NCI-H774 (cell line): ENCODE data around the gene GLI2.

ENCODE experiments used
- DNase-seq: peaks from one replicate; lab custom pipeline; 2025; lab: John Stamatoyannopoulos, UW

GLI2 gene

DNA sequence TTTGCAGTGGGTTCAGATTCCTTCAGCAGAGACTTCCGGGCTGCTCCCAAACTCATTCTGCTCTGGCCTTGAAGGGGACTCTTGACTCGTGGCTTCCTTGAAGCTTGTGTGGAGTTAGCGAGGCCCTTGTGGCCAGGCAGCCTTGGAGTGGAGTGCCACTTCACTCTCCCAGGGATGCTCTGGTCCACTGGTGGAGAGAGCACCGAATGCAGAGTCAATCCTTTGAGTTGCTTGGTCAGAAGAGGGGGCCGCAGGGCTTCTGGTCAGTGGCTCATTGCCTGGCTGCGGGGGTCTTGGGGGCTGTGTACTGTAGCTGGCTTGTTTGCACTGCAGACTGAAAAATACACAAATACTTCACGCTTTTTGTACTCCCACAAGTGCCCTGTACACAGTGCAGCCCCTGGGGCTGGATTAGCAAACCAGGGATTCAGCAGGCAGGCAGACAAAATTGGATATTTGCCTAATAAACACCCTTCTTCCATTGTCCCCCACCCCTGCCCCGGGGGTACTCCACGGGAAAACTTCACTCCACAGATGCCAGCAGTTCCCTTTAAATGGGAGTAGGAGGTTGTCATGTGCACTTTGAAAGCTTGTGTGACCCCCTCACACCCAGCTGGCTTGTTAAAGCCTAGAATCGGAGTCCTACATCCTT lies 3.2 kb downstream of the GLI2 start:
- DNase-seq, result no peak

DNA sequence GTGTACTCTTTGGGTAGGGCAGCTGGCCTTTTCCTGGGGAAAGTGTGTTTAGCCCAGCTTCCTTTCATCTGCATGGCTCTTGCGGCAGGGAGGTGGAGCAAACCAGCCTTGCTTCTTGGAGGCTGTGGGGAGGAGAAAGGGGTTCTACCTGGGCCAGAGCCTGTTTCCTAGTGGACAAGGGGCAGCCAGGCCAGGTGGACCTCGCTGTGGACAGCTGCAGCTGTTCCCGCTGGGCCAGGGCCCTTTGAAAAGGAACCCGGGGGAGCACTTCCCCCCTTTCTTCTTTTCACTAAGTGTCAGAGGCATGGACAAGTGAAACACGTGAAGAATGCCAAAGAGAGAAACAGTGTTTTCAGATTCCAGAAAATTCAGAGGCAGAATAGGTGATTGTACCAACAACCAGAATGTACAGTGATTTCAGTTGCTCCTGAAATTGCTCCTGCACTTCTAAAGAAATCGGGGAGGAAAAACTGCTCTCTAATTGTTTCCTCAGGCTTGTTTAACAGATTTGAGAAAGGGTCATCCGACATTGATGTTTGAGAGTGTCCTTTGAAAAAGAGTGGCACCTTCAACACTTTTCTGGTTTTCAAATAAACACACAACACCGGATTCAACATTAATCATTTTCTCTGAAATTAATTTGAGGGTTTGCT lies 3.9 kb downstream of the GLI2 start:
- DNase-seq, result no peak

DNA sequence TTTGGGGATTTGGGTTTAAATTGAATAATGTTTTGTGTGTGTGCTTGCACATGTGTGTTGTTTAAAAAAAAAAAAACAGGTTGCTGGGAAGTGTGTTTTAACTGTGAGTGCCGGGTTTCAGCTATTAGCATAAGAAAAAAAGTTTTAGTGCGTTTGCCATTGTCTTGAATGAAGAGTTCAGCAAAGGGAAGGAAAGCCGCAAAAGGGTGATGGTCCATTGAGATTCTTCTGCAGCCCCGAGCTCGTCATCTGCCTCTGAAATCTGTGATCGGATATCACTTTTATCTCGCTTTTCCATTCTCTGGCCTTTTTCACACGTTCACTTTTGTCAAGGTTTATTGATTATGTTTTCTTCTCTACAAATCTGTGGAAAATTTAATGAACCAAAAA lies 4.7 kb downstream of the GLI2 start:
- no peak for DNase-seq

DNA sequence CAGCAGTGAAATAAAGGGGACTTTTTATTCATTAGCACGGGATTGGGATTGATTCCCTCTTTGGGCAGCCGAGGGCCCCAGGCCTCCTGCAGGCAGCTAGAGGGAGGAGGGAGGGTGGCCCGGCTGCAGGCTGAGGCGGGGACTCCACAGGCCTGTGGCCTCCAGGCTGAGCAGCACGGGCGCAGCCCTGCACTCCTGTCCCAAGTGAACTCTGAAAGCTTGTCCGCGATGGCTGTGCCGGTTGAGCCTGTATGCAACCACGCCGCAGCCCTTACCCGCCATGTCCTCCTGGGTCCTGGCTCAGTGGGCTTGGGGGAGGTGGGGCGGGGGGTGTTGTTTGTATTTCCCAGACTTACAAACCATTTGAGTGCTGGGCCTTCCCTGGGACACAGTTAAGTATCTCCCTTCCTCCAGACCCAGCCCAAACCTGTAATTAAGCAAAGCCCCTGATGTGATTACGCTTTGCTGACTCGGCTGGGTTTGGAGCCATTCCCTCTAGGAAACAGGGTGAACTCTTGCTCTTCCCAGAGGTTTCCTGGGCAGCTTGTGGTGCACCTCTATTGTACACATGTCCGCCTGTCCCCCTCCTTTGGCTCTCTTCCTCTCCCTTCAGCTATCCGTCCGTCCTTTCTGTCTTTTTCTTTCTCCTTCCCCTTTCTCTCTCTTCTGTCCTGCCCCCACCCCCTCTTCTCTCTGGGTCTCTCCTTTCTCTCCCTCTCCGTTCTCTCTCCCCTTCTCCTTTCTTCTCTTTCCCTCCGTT lies 5.3 kb downstream of the GLI2 start:
- DNase-seq, result no peak

GRCh38 chr2:120741571-120742561 lies 6.2 kb downstream of the GLI2 start:
- no peak for DNase-seq

DNA sequence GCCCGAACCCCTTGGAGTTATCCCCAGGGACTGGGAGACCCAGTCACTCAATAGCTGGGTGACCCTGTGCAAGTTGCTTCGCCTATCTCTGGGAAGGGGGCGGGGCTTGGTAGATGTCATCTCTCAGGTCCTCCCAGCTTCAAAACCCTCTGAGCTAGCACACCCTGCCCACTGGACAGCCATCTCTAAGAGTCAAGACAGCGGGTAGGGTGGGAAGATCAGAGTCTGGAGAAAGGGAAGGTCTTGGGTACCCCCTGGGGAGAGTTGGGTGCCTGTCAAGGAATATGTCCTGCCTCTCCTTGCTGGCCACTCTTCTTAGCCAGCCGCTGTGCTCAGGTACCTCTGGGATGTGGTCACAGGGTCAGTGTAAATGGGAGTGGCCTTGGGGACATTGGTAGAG lies 8.0 kb downstream of the GLI2 start:
- no peak for DNase-seq

DNA sequence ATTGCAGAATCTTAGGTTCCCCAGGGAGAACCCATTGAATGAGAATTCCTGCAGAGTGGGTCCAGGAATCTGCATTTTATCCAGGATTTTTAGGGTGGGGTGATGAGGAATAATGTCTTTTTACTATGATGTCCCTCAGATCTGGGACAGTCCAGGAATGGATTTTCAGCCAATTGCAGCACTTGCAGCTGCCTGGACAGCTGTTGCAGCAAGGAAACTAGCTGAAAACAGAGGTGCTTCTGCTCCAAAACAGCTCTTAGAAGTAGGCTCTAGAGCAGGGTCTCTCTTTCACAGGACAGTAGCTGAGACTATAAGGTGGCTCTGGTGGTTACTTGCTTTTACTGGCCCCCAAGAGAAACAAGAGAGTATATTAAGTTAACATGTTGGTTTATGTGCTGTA lies 9.1 kb downstream of the GLI2 start:
- DNase-seq, result no peak

- no peak for DNase-seq
Measured at GRCh38 chr2:120745420-120746111, 9.9 kb downstream of the GLI2 start.

DNA sequence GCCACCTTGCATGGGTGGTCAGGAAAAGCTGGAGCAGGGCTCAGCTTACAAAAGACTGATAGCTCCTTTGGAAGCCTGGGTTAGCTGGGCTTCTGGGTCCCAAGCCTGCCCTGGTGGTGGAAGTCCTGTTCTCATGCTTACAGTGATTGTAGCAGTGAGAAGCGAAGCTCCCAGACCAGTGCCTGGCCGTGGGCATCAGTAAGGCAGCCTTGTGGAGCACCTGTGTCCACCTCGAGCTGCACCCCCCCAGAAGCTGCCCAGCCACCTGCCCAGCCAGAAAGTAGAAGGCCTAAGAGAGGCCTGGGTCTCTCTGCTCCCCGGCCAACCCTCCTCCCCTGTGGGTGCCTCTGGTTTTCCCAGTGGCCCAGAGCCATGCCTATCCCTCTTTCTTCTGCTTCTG lies 10.5 kb downstream of the GLI2 start:
- DNase-seq, result no peak

DNA sequence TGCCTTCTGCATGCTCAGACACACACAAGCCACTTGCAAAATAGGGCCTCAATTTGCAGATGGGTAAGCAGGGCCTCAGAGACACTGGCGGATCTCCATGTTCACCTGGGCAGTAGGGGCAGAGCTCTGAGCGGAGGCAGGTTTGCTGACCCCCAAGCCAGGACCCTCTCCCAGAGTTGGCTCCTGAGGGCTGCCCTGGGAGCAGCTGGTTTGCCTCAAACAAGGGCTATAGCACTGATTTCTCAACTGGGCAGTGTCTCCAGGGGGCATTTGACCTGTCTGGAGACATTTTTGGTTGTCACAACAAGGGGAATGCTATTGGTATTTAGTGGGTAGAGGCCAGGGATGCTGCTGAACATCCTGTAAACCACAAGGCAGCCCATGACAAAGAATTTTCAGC lies 11.6 kb downstream of the GLI2 start:
- DNase-seq, result no peak

DNA sequence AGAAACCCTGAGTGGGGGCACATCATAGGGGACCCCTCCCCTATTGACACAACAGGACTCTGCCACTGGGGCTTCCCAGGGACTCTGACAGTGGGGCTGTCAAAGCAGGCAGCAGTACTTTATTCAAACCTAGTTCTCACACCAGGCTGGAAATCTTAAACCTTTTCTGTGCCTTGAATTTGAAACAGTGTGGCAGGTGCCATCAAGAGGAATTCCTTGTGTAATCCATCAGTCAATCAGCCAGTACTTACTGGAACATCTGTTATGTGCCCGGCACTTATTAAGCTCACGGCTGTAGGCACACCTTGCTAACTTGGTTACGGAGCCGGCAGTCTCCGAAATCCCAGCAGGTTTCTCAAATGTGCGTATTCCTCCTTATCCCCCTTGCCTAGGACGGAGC lies 12.0 kb downstream of the GLI2 start:
- no peak for DNase-seq

GRCh38 chr2:120748310-120748709 lies 12.6 kb downstream of the GLI2 start:
- no peak for DNase-seq

- no peak for DNase-seq
Measured at GRCh38 chr2:120748741-120749140, 13.1 kb downstream of the GLI2 start.

- DNase-seq, result no peak
Measured at GRCh38 chr2:120749506-120750431, 14.1 kb downstream of the GLI2 start.

DNA sequence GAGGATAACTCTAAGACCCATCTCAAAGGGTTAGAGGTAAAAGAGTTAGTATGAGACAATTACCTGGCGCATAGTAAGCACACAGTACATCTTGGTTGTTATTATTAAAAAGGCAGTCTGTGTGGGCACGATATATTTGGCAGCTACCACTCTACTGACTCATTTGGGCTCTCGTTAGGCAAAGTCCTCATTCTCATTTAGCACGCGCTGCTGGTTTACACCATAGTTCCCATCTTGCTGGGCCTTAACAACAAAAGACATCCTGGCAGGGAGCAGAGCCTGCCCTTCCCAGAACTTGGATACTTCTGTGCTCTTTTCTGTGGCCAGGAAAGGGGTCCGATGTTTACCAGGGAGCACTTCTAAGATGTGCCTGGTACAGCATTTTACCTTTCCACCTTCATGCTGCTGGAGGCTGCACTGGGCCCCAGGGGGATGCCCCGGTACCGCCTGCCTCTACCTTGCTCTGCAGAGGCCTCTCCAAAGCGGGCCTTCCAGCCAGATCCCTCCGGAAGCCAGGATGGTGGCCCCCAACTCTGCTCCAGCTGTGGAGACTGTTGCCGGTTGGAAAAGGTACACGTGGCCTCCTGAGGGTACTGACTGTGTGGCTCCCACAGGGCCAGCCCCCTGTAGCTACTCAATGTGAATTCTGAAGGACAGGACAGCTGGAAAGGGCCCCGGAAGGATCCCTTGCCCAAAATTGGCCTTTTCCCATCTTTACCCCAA lies 15.0 kb downstream of the GLI2 start:
- DNase-seq, result no peak

DNA sequence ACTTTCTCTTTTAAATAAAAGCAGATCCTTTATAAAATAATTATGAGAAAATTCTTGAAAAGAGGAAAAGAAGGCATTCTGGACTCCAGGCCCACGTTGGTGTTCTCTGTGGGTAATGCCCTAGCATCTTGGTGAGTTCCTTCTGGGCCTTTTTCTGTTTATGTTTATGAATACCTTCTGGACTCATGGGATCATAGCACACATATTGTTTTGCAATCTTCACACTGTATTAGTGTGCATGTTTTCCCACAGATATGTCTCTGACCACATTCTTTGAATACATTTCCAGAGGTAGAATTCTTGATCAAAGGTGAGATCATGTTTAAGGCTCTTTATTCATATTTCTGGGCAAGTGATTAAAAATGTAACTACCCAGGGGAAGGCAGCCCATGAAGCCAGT lies 15.9 kb downstream of the GLI2 start:
- DNase-seq, result no peak

- DNase-seq, result no peak
Measured at GRCh38 chr2:120754067-120754960, 18.6 kb downstream of the GLI2 start.
